Mesendoderm (in vitro differentiated cells): Measurements from ENCODE around the gene TRPM6.

ENCODE experiments used
- DNase-seq: peaks from one replicate; pipeline ENCODE4 v3.0.0; 2013
- H2AK5ac ChIP-seq: 2 replicates; pipeline ENCODE4 v1.6.1; 2013; ENCODE audit warnings: low read length, inconsistent platforms
- H2BK120ac ChIP-seq: 2 replicates; pipeline ENCODE4 v1.6.1; 2013; ENCODE audit warnings: low read depth, mild to moderate bottlenecking, low read length, moderate library complexity, mixed read lengths
- H2BK15ac ChIP-seq: replicated peaks from 2 replicates; pipeline ENCODE4 v1.6.1; 2013; ENCODE audit warnings: low read depth, mild to moderate bottlenecking, moderate library complexity
- H2BK5ac ChIP-seq: 2 replicates; pipeline ENCODE4 v1.6.1; 2013; ENCODE audit warnings: low read length, inconsistent platforms
- H3K18ac ChIP-seq: 2 replicates; pipeline ENCODE4 v1.6.1; 2013; ENCODE audit warnings: mild to moderate bottlenecking, low read length, mixed read lengths
- H3K23ac ChIP-seq: one replicate; pipeline ENCODE4 v1.6.1; 2013; ENCODE audit warnings: low read length
- H3K27ac ChIP-seq: 2 replicates; pipeline ENCODE4 v1.5.1; 2013; ENCODE audit warnings: low read depth, mild to moderate bottlenecking, inconsistent platforms, low read length, moderate library complexity
- H3K27me3 ChIP-seq: 2 replicates; pipeline ENCODE4 v1.6.1; 2013; ENCODE audit warnings: low read length, control low read depth, mild to moderate bottlenecking, inconsistent platforms; ENCODE audit not compliant: insufficient read depth, poor library complexity
- H3K36me3 ChIP-seq: 2 replicates; pipeline ENCODE4 v1.6.1; 2013; ENCODE audit warnings: low read length, inconsistent platforms; ENCODE audit not compliant: control insufficient read depth, insufficient read depth
- H3K4ac ChIP-seq: one replicate; pipeline ENCODE4 v1.6.1; 2013; ENCODE audit warnings: low read depth, mild to moderate bottlenecking, low read length, moderate library complexity
- H3K4me1 ChIP-seq: 2 replicates; pipeline ENCODE4 v1.6.1; 2013; ENCODE audit warnings: low read depth, low read length, inconsistent platforms; ENCODE audit not compliant: control insufficient read depth
- H3K4me2 ChIP-seq: 2 replicates; pipeline ENCODE4 v1.6.1; 2013; ENCODE audit warnings: low read length
- H3K4me3 ChIP-seq: 2 replicates; pipeline ENCODE4 v1.5.1; 2013; ENCODE audit warnings: mild to moderate bottlenecking, low read length
- H3K56ac ChIP-seq: one replicate; pipeline ENCODE4 v1.6.1; 2013; ENCODE audit warnings: low read length
- H3K79me1 ChIP-seq: 2 replicates; pipeline ENCODE4 v1.6.1; 2013; ENCODE audit warnings: low read length, inconsistent platforms
- H3K79me2 ChIP-seq: 2 replicates; pipeline ENCODE4 v1.6.1; 2013; ENCODE audit warnings: mild to moderate bottlenecking, low read length; ENCODE audit not compliant: control insufficient read depth, insufficient read depth
- H3K9ac ChIP-seq: 2 replicates; pipeline ENCODE4 v1.6.1; 2013; ENCODE audit warnings: low read length, inconsistent platforms
- H4K5ac ChIP-seq: one replicate; pipeline ENCODE4 v1.6.1; 2013; ENCODE audit warnings: low read length
- H4K8ac ChIP-seq: one replicate; pipeline ENCODE4 v1.6.1; 2013; ENCODE audit warnings: low read depth, mild to moderate bottlenecking, control low read depth, low read length, moderate library complexity
- whole genome bisulfite sequencing: extraction: QIAGEN DNeasy Blood & Tissue Kit; methylation state at CpG from one replicate; pipeline ENCODE4 v1.1.7; 2013; ENCODE audit warnings: low lambda C conversion rate, missing lambda C conversion rate; ENCODE audit not compliant: insufficient coverage; ENCODE audit errors: extremely low coverage; 5-methylcytosine and 5-hydroxymethylcytosine counted together

Gene TRPM6

GRCh38 chr9:74876382-74876949, 11.3 kb downstream of the TRPM6 start:
- H4K8ac ChIP-seq: no peak overlapping the region
- H3K79me2 ChIP-seq: no peaks in the 10 kb centered on the region
- H2AK5ac ChIP-seq: no peak overlapping the region
- no peak overlapping the region for H2BK120ac ChIP-seq
- H3K56ac ChIP-seq: no peak overlapping the region
- no peaks in the 10 kb centered on the region for H3K4me1 ChIP-seq
- no peak overlapping the region for H3K4ac ChIP-seq
- DNase-seq: no peak
- H3K9ac ChIP-seq: no peak overlapping the region
- H2BK15ac ChIP-seq: no peak overlapping the region
- H4K5ac ChIP-seq: no peak overlapping the region
- H3K27ac ChIP-seq: no peak overlapping the region
- no CpG with 5 or more reads among the region's 3 CpGs for WGBS
- H3K4me3 ChIP-seq: no peak overlapping the region
- H3K23ac ChIP-seq: no peak overlapping the region
- H3K27me3 ChIP-seq: no peaks in the 10 kb centered on the region
- H3K18ac ChIP-seq: no peak overlapping the region
- no peaks in the 10 kb centered on the region for H3K79me1 ChIP-seq
- no peak overlapping the region for H2BK5ac ChIP-seq
- H3K4me2 ChIP-seq: no peak overlapping the region
- no peaks in the 10 kb centered on the region for H3K36me3 ChIP-seq

GRCh38 chr9:74875656-74876055, 12.1 kb downstream of the TRPM6 start:
- Histone ChIP-seq H4K5ac (no peak overlapping the region), H3K23ac (no peak overlapping the region), H2BK5ac (no peak overlapping the region), H3K4me2 (no peak overlapping the region), H3K27ac (no peak overlapping the region), H2BK120ac (no peak overlapping the region), H3K79me2 (no peaks in the 10 kb centered on the region), H3K4me1 (no peaks in the 10 kb centered on the region), H3K79me1 (no peaks in the 10 kb centered on the region), H4K8ac (no peak overlapping the region), H3K9ac (no peak overlapping the region), H3K18ac (no peak overlapping the region), H3K36me3 (no peaks in the 10 kb centered on the region), H3K56ac (no peak overlapping the region), H3K4ac (no peak overlapping the region), H2AK5ac (no peak overlapping the region), H2BK15ac (no peak overlapping the region), H3K4me3 (no peak overlapping the region), H3K27me3 (no peaks in the 10 kb centered on the region)
- peak; percentile 76 for DNase-seq
- no CpG with 5 or more reads among the region's 1 CpG for WGBS

- Histone ChIP-seq H3K79me2 (no peaks in the 10 kb centered on the region), H4K8ac (no peak overlapping the region), H4K5ac (no peak overlapping the region), H3K27me3 (no peaks in the 10 kb centered on the region), H3K36me3 (no peaks in the 10 kb centered on the region), H3K23ac (no peak overlapping the region), H3K18ac (no peak overlapping the region), H2AK5ac (no peak overlapping the region), H3K4me3 (no peak overlapping the region), H3K79me1 (no peaks in the 10 kb centered on the region), H3K27ac (no peak overlapping the region), H3K9ac (no peak overlapping the region), H3K56ac (no peak overlapping the region), H3K4me2 (no peak overlapping the region), H2BK5ac (no peak overlapping the region), H2BK120ac (no peak overlapping the region), H3K4ac (no peak overlapping the region), H2BK15ac (no peak overlapping the region), H3K4me1 (no peaks in the 10 kb centered on the region)
- no CpG with 5 or more reads among the region's 2 CpGs for WGBS
- no peak for DNase-seq
These were observed 13.5 kb downstream of the TRPM6 start for GRCh38 chr9:74874220-74874619.

DNA sequence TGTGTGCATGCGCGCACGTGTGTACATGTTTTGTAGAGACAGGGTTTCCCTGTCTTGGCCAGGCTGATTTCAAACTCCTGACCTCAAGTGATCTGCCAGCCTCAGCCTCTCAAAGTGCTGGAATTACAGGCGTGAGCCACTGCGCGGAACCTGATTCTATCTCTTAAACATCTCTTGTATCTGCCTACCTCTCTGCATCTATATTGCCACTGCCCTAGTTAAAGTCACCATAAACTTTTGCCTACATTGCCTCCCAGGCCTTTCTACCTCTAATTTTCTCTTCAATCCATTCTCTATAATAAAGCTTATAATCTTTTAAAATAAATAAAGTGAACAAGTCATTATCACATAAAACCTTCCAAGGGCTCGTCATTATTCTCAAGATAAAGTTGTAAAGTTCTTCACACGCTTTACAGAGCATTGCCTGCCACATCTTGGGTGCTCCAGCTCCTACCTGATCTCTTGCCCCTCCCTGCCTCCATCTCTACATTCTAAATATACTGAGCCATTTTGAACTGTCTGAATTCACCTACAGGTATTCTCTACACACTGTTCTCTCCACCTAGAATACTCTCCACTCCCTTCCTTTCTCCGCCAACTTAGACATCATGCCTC, 15.0 kb downstream of the TRPM6 start:
- no peak overlapping the region for H3K18ac ChIP-seq
- no peak overlapping the region for H3K4me3 ChIP-seq
- H3K27ac ChIP-seq: no peak overlapping the region
- no peak overlapping the region for H2BK120ac ChIP-seq
- no peak overlapping the region for H3K56ac ChIP-seq
- no peaks in the 10 kb centered on the region for H3K4me1 ChIP-seq
- no CpG with 5 or more reads among the region's 9 CpGs for WGBS
- no peak overlapping the region for H3K23ac ChIP-seq
- no peak overlapping the region for H4K5ac ChIP-seq
- no peaks in the 10 kb centered on the region for H3K36me3 ChIP-seq
- no peak overlapping the region for H3K9ac ChIP-seq
- H2BK15ac ChIP-seq: no peak overlapping the region
- no peak overlapping the region for H2AK5ac ChIP-seq
- no peak overlapping the region for H2BK5ac ChIP-seq
- no peaks in the 10 kb centered on the region for H3K79me2 ChIP-seq
- H3K4me2 ChIP-seq: no peak overlapping the region
- no peak for DNase-seq
- no peaks in the 10 kb centered on the region for H3K79me1 ChIP-seq
- H3K4ac ChIP-seq: no peak overlapping the region
- no peaks in the 10 kb centered on the region for H3K27me3 ChIP-seq
- H4K8ac ChIP-seq: no peak overlapping the region

GRCh38 chr9:74867483-74867882, 20.2 kb downstream of the TRPM6 start:
- H3K56ac ChIP-seq: no peak overlapping the region
- H2AK5ac ChIP-seq: no peak overlapping the region
- WGBS: no CpG with 5 or more reads among the region's 4 CpGs
- no peak overlapping the region for H2BK5ac ChIP-seq
- H2BK15ac ChIP-seq: no peak overlapping the region
- no peak overlapping the region for H3K9ac ChIP-seq
- no peaks in the 10 kb centered on the region for H3K4me1 ChIP-seq
- H3K79me1 ChIP-seq: no peaks in the 10 kb centered on the region
- no peak overlapping the region for H2BK120ac ChIP-seq
- no peak overlapping the region for H3K18ac ChIP-seq
- H3K36me3 ChIP-seq: no peaks in the 10 kb centered on the region
- H3K4me3 ChIP-seq: no peak overlapping the region
- no peaks in the 10 kb centered on the region for H3K27me3 ChIP-seq
- no peak overlapping the region for H4K8ac ChIP-seq
- H3K79me2 ChIP-seq: no peaks in the 10 kb centered on the region
- no peak for DNase-seq
- H3K27ac ChIP-seq: no peak overlapping the region
- H3K23ac ChIP-seq: no peak overlapping the region
- no peak overlapping the region for H3K4me2 ChIP-seq
- no peak overlapping the region for H3K4ac ChIP-seq
- H4K5ac ChIP-seq: no peak overlapping the region

- Histone ChIP-seq H3K9ac (no peak overlapping the region), H3K79me2 (no peaks in the 10 kb centered on the region), H3K23ac (no peak overlapping the region), H3K79me1 (no peaks in the 10 kb centered on the region), H3K36me3 (no peaks in the 10 kb centered on the region), H2BK15ac (no peak overlapping the region), H3K4ac (no peak overlapping the region), H2BK5ac (no peak overlapping the region), H3K56ac (no peak overlapping the region), H3K4me1 (no peaks in the 10 kb centered on the region), H3K27me3 (no peaks in the 10 kb centered on the region), H2BK120ac (no peak overlapping the region), H3K27ac (no peak overlapping the region), H3K4me2 (no peak overlapping the region), H3K4me3 (no peak overlapping the region), H4K8ac (no peak overlapping the region), H2AK5ac (no peak overlapping the region), H4K5ac (no peak overlapping the region), H3K18ac (no peak overlapping the region)
- no peak for DNase-seq
- WGBS: no CpG with 5 or more reads among the region's 3 CpGs
These were observed 22.5 kb downstream of the TRPM6 start for GRCh38 chr9:74865177-74865576.
